Activated naive CD8-positive, alpha-beta T cell treated with anti-CD3 and anti-CD28 coated beads, Interleukin-2, amount 10 ng/mL, durations not matched to agents 7 days and 5 days (primary cell): ENCODE data around the gene CD4. TPM values are rescaled to one million over a fixed set of nuclear protein-coding genes. Genes with fewer than 3 reads are reported as not detected.
A peak's percentile ranks its signal among the peaks of the same experiment; 100 is the strongest.

Experiments used
- ATAC-seq: fragments of 150-1000 bp; cut with Tn5 transposase; one replicate; pipeline ENCODE4 v1.10.0; 2021; ENCODE audit warnings: low read depth, moderate library complexity
- POLR2A ChIA-PET: fragments of 350-600 bp; sonication (Branson Sonifier 250); formaldehyde crosslinking; loops from one replicate; lab custom pipeline; 2021; ENCODE audit warnings: antibody characterized with exemption; lab: Charles Lee
- DNase-seq: peaks from one replicate; pipeline ENCODE4 v3.0.0; 2021
- H3K27ac Mint-ChIP-seq: one replicate; pipeline ENCODE4 v1.8.0; 2022; ENCODE audit warnings: mild to moderate bottlenecking, mixed read lengths
- H3K27me3 Mint-ChIP-seq: one replicate; pipeline ENCODE4 v1.8.0; 2022; ENCODE audit warnings: mild to moderate bottlenecking, moderate library complexity, mixed read lengths
- H3K36me3 Mint-ChIP-seq: one replicate; pipeline ENCODE4 v1.8.0; 2021; ENCODE audit warnings: mild to moderate bottlenecking, mixed read lengths
- H3K4me1 Mint-ChIP-seq: one replicate; pipeline ENCODE4 v1.8.0; 2021; ENCODE audit warnings: mixed read lengths
- H3K4me3 Mint-ChIP-seq: one replicate; pipeline ENCODE4 v1.8.0; 2022; ENCODE audit warnings: mild to moderate bottlenecking, moderate library complexity, mixed read lengths
- H3K9me3 Mint-ChIP-seq: one replicate; pipeline ENCODE4 v1.8.0; 2021; ENCODE audit warnings: mixed read lengths
- total RNA-seq, 2 experiments: library from RNA; stranded (reverse); gene quantifications; one replicate each; pipeline ENCODE4 v1.2.3, GENCODE V29; 2021

Gene CD4
- total RNA-seq, 2 experiments from 2014 or later, result 2.6 to 3.0 TPM

- Mint-ChIP-seq H3K4me1 (peaks cover 53% of the 10 kb centered on the region), H3K4me3 (peak overlapping the region; percentile 88), H3K9me3 (no peaks in the 10 kb centered on the region), H3K27ac (peak overlapping the region; percentile 95), H3K27me3 (peaks cover 3% of the 10 kb centered on the region), H3K36me3 (peaks cover 33% of the 10 kb centered on the region)
- ATAC-seq (peak; percentile 57), DNase-seq (peak; percentile 62)
- POLR2A ChIA-PET, result interaction anchor here (1.0 to 5.2 kb wide), 11 partner anchors 9 to 171 kb away, joined by 3 to 43 read pairs (median 6); partner anchors contain the start of genes CDCA3, COPS7A, MLF2 and PTMS
These were observed 14.7 kb upstream of the CD4 start for GRCh38 chr12:6774499-6775062.

GRCh38 chr12:6775185-6776174 is 13.8 kb upstream of the CD4 start:
- Mint-ChIP-seq H3K4me3 (peak overlapping the region; percentile 88), H3K27me3 (no peaks in the 10 kb centered on the region), H3K4me1 (peaks cover 59% of the 10 kb centered on the region), H3K9me3 (no peaks in the 10 kb centered on the region), H3K27ac (peak overlapping the region; percentile 95), H3K36me3 (peaks cover 31% of the 10 kb centered on the region)
- no peak for ATAC-seq
- DNase-seq, result no peak
- POLR2A ChIA-PET, result interaction anchor here (1.0 to 5.2 kb wide), 9 partner anchors 10 to 87 kb away, joined by 3 to 43 read pairs (median 7); partner anchors contain the start of genes CDCA3, COPS7A, MLF2 and PTMS

GRCh38 chr12:6777386-6777785 is 11.9 kb upstream of the CD4 start:
- DNase-seq (no peak), ATAC-seq (no peak)
- no peak overlapping the region for H3K27ac Mint-ChIP-seq
- H3K9me3 Mint-ChIP-seq, result no peaks in the 10 kb centered on the region
- H3K36me3 Mint-ChIP-seq, result peaks cover 26% of the 10 kb centered on the region
- H3K4me1 Mint-ChIP-seq, result peaks cover 46% of the 10 kb centered on the region
- POLR2A ChIA-PET, result interaction anchor here (0.6 to 5.2 kb wide), 2 partner anchors 24 to 172 kb away, joined by 3 to 43 read pairs; partner anchors contain the start of gene MLF2
- no peaks in the 10 kb centered on the region for H3K27me3 Mint-ChIP-seq
- no peak overlapping the region for H3K4me3 Mint-ChIP-seq

GRCh38 chr12:6778217-6778573 is 11.1 kb upstream of the CD4 start:
- peaks cover 26% of the 10 kb centered on the region for H3K36me3 Mint-ChIP-seq
- no peaks in the 10 kb centered on the region for H3K27me3 Mint-ChIP-seq
- peaks cover 42% of the 10 kb centered on the region for H3K4me1 Mint-ChIP-seq
- ATAC-seq (no peak), DNase-seq (no peak)
- POLR2A ChIA-PET, result interaction anchor here (0.7 to 1.5 kb wide), 8 partner anchors 12 to 183 kb away, joined by 3 to 14 read pairs (median 4); partner anchors contain the start of genes MLF2 and PTMS
- peak overlapping the region; percentile 95 for H3K27ac Mint-ChIP-seq
- H3K4me3 Mint-ChIP-seq, result peak overlapping the region; percentile 90
- H3K9me3 Mint-ChIP-seq, result no peaks in the 10 kb centered on the region

- DNase-seq (peak; percentile 88), ATAC-seq (peak; percentile 72)
- Mint-ChIP-seq H3K4me3 (peak overlapping the region; percentile 90), H3K4me1 (peaks cover 40% of the 10 kb centered on the region), H3K27me3 (no peaks in the 10 kb centered on the region), H3K9me3 (no peaks in the 10 kb centered on the region), H3K36me3 (peaks cover 24% of the 10 kb centered on the region), H3K27ac (peak overlapping the region; percentile 95)
- POLR2A ChIA-PET, result interaction anchor here (0.7 to 1.5 kb wide), 8 partner anchors 12 to 182 kb away, joined by 3 to 14 read pairs (median 4); partner anchors contain the start of genes MLF2 and PTMS
These were observed 10.5 kb upstream of the CD4 start for GRCh38 chr12:6778574-6779550.

GRCh38 chr12:6779708-6780432 is 9.5 kb upstream of the CD4 start:
- Mint-ChIP-seq H3K9me3 (no peaks in the 10 kb centered on the region), H3K27me3 (no peaks in the 10 kb centered on the region), H3K36me3 (peaks cover 19% of the 10 kb centered on the region), H3K4me3 (no peak overlapping the region), H3K4me1 (peaks cover 34% of the 10 kb centered on the region), H3K27ac (peak overlapping the region; percentile 72)
- ATAC-seq (no peak), DNase-seq (no peak)
- POLR2A ChIA-PET, result interaction anchor here (0.6 to 2.7 kb wide), 4 partner anchors 27 to 319 kb away, joined by 3 to 16 read pairs (median 3); partner anchors contain the start of genes CDCA3 and MLF2

- H3K27ac Mint-ChIP-seq, result peak overlapping the region; percentile 32
- ATAC-seq (no peak), DNase-seq (no peak)
- no peaks in the 10 kb centered on the region for H3K9me3 Mint-ChIP-seq
- H3K36me3 Mint-ChIP-seq, result peaks cover 14% of the 10 kb centered on the region
- peaks cover 27% of the 10 kb centered on the region for H3K4me1 Mint-ChIP-seq
- no peaks in the 10 kb centered on the region for H3K27me3 Mint-ChIP-seq
- H3K4me3 Mint-ChIP-seq, result no peak overlapping the region
- POLR2A ChIA-PET, result interaction anchor here (0.6 to 2.7 kb wide), 4 partner anchors 28 to 70 kb away, joined by 3 to 16 read pairs (median 3); partner anchors contain the start of genes CDCA3 and MLF2
These were observed 8.8 kb upstream of the CD4 start for GRCh38 chr12:6780573-6780972.

GRCh38 chr12:6782119-6782518 is 7.2 kb upstream of the CD4 start:
- ATAC-seq (no peak), DNase-seq (no peak)
- no peak overlapping the region for H3K27ac Mint-ChIP-seq
- peaks cover 31% of the 10 kb centered on the region for H3K4me1 Mint-ChIP-seq
- POLR2A ChIA-PET, result interaction anchor here (0.8 to 2.7 kb wide), 2 partner anchors 29 to 93 kb away, joined by 5 to 16 read pairs; partner anchors contain the start of genes MLF2 and ZNF384
- H3K36me3 Mint-ChIP-seq, result peaks cover 9% of the 10 kb centered on the region
- no peak overlapping the region for H3K4me3 Mint-ChIP-seq
- H3K9me3 Mint-ChIP-seq, result no peaks in the 10 kb centered on the region
- no peaks in the 10 kb centered on the region for H3K27me3 Mint-ChIP-seq

- no peaks in the 10 kb centered on the region for H3K27me3 Mint-ChIP-seq
- no peak overlapping the region for H3K27ac Mint-ChIP-seq
These were observed 6.3 kb upstream of the CD4 start for GRCh38 chr12:6782850-6783566.

GRCh38 chr12:6783828-6784227 is 5.5 kb upstream of the CD4 start:
- Mint-ChIP-seq H3K9me3 (no peaks in the 10 kb centered on the region), H3K36me3 (peaks cover under 1% of the 10 kb centered on the region), H3K27ac (no peak overlapping the region), H3K4me1 (peaks cover 27% of the 10 kb centered on the region), H3K4me3 (no peak overlapping the region), H3K27me3 (no peaks in the 10 kb centered on the region)
- no peak for DNase-seq
- POLR2A ChIA-PET, result interaction anchor here (1.7 kb wide), 1 partner anchor 31 kb away, joined by 7 read pairs; the partner anchor contains the start of gene MLF2
- no peak for ATAC-seq

More at GRCh38 chr12:6782850-6783566, 6.3 kb upstream of the CD4 start:
- Mint-ChIP-seq H3K36me3 (peaks cover 7% of the 10 kb centered on the region), H3K4me1 (peaks cover 31% of the 10 kb centered on the region), H3K4me3 (no peak overlapping the region), H3K9me3 (no peaks in the 10 kb centered on the region)
- ATAC-seq, result no peak
- POLR2A ChIA-PET, result interaction anchor here (1.7 kb wide), 1 partner anchor 30 kb away, joined by 7 read pairs; the partner anchor contains the start of gene MLF2
- no peak for DNase-seq

GRCh38 chr12:6784296-6784695 is 5.0 kb upstream of the CD4 start:
- H3K36me3 Mint-ChIP-seq, result no peaks in the 10 kb centered on the region
- ATAC-seq (no peak), DNase-seq (no peak)
- POLR2A ChIA-PET, result interaction anchor here (1.7 kb wide), 1 partner anchor 31 kb away, joined by 7 read pairs; the partner anchor contains the start of gene MLF2
- H3K27ac Mint-ChIP-seq, result no peak overlapping the region
- H3K4me3 Mint-ChIP-seq, result no peak overlapping the region
- peaks cover 25% of the 10 kb centered on the region for H3K4me1 Mint-ChIP-seq
- H3K9me3 Mint-ChIP-seq, result no peaks in the 10 kb centered on the region
- H3K27me3 Mint-ChIP-seq, result peaks cover 1% of the 10 kb centered on the region
